HEK293 (cell line): ENCODE measurements around the gene MOSPD3.

Source experiments
- CTCF ChIA-PET: fragments of 350-600 bp; formaldehyde crosslinking; extraction: SDS; loops from one replicate; lab custom pipeline; 2021; ENCODE audit warnings: antibody characterized with exemption; lab: Yijun Ruan, JAX
- POLR2A ChIA-PET: fragments of 300-600 bp; formaldehyde crosslinking; extraction: SDS; loops from one replicate; lab custom pipeline; 2020; ENCODE audit warnings: antibody characterized with exemption, inconsistent platforms; lab: Yijun Ruan, JAX
- H3K27ac ChIP-seq: fragments of 200-500 bp; sonication (Bioruptor generic); 2 replicates; pipeline ENCODE4 v1.5.1; 2014; ENCODE audit warnings: low read depth, low read length, control low read depth, inconsistent platforms; ENCODE audit errors: extremely low read depth
- H3K36me3 ChIP-seq, 2 experiments: fragments of 200-500 bp in 1 of 2; sonication (Bioruptor generic) in 1 of 2; 1 replicate in 1 of 2; 2 replicates in 1 of 2; pipeline ENCODE4 v1.5.1; 2014 to 2017; ENCODE audit warnings: inconsistent platforms in 2 of 2, low read length in 2 of 2; ENCODE audit not compliant: control insufficient read depth in 2 of 2, insufficient read depth in 1 of 2
- H3K4me1 ChIP-seq: fragments of 200-500 bp; sonication (Bioruptor generic); 2 replicates; pipeline ENCODE4 v1.5.1; 2014; ENCODE audit warnings: mild to moderate bottlenecking, low read length, inconsistent platforms; ENCODE audit not compliant: control insufficient read depth, insufficient read depth
- H3K4me3 ChIP-seq: 2 replicates; pipeline ENCODE4 v1.5.1; 2011; ENCODE audit warnings: low read depth, mild to moderate bottlenecking, control low read depth, low read length, moderate library complexity
- H3K9me3 ChIP-seq: fragments of 200-500 bp; sonication (Bioruptor generic); 2 replicates; pipeline ENCODE4 v1.5.1; 2014; ENCODE audit warnings: low read depth, low read length, inconsistent platforms; ENCODE audit not compliant: control insufficient read depth, insufficient read depth
- EGR2 ChIP-seq: fragments of 450-650 bp; formaldehyde crosslinking; IDR thresholded peaks from 2 replicates; pipeline ENCODE4 v1.5.1; 2016; ENCODE audit warnings: low read depth, missing biosample characterization, missing genetic modification characterization
- FEZF1 ChIP-seq: fragments of 450-650 bp; formaldehyde crosslinking; IDR thresholded peaks from 2 replicates; pipeline ENCODE4 v1.5.1; 2016; ENCODE audit warnings: missing biosample characterization, missing genetic modification characterization
- TCF7L2 ChIP-seq: IDR thresholded peaks from 2 replicates; pipeline ENCODE4 v1.6.1; 2011; ENCODE audit warnings: low read depth, mild to moderate bottlenecking, inconsistent platforms, low read length, moderate library complexity, borderline replicate concordance
- ZFP69B ChIP-seq: fragments of 450-650 bp; formaldehyde crosslinking; IDR thresholded peaks from 2 replicates; pipeline ENCODE4 v1.5.1; 2016; ENCODE audit warnings: missing biosample characterization, missing genetic modification characterization
- ZNF248 ChIP-seq: fragments of 450-650 bp; formaldehyde crosslinking; IDR thresholded peaks from 2 replicates; pipeline ENCODE4 v1.5.1; 2017; ENCODE audit warnings: missing biosample characterization, missing genetic modification characterization
- ZNF521 ChIP-seq: fragments of 450-650 bp; formaldehyde crosslinking; IDR thresholded peaks from 2 replicates; pipeline ENCODE4 v1.5.1; 2017; ENCODE audit warnings: missing biosample characterization, mild to moderate bottlenecking, missing genetic modification characterization
- ZNF624 ChIP-seq: fragments of 450-650 bp; formaldehyde crosslinking; IDR thresholded peaks from 2 replicates; pipeline ENCODE4 v1.5.1; 2017; ENCODE audit warnings: missing biosample characterization, missing genetic modification characterization
- ZNF645 ChIP-seq: fragments of 450-650 bp; formaldehyde crosslinking; IDR thresholded peaks from 2 replicates; pipeline ENCODE4; 2016; ENCODE audit warnings: missing biosample characterization, missing genetic modification characterization
- ZNF660 ChIP-seq: fragments of 450-650 bp; IDR thresholded peaks from 2 replicates; pipeline ENCODE4 v1.5.1; 2018; ENCODE audit warnings: missing biosample characterization, mild to moderate bottlenecking, missing genetic modification characterization
- ZNF670 ChIP-seq: fragments of 450-650 bp; formaldehyde crosslinking; IDR thresholded peaks from 2 replicates; pipeline ENCODE4 v1.5.1; 2016; ENCODE audit warnings: missing biosample characterization, missing genetic modification characterization, low read depth
- ZNF785 ChIP-seq: fragments of 450-650 bp; formaldehyde crosslinking; IDR thresholded peaks from 2 replicates; pipeline ENCODE4 v1.5.1; 2016; ENCODE audit warnings: missing biosample characterization, missing genetic modification characterization
- TF ChIP-seq, protein P1 (sequence below): fragments of 450-650 bp; formaldehyde crosslinking; IDR thresholded peaks from 2 replicates; pipeline ENCODE4 v1.5.1; 2016; ENCODE audit warnings: missing biosample characterization, missing genetic modification characterization
- TF ChIP-seq, protein P2 (sequence below): fragments of 450-650 bp; formaldehyde crosslinking; IDR thresholded peaks from 2 replicates; pipeline ENCODE4 v1.5.1; 2016; ENCODE audit warnings: missing biosample characterization, missing genetic modification characterization, borderline replicate concordance

Gene MOSPD3

GRCh38 chr7:100590077-100590737 lies 22.1 kb upstream of the MOSPD3 start:
- Histone ChIP-seq H3K4me1 (peaks cover under 1% of the 10 kb centered on the region; the same call in 1 of the 2 replicates), H3K4me3 (no peak overlapping the region), H3K9me3 (no peaks in the 10 kb centered on the region), H3K36me3 (no peaks in the 10 kb centered on the region), H3K27ac (no peak overlapping the region)
- TF ChIP-seq, protein P1, sequence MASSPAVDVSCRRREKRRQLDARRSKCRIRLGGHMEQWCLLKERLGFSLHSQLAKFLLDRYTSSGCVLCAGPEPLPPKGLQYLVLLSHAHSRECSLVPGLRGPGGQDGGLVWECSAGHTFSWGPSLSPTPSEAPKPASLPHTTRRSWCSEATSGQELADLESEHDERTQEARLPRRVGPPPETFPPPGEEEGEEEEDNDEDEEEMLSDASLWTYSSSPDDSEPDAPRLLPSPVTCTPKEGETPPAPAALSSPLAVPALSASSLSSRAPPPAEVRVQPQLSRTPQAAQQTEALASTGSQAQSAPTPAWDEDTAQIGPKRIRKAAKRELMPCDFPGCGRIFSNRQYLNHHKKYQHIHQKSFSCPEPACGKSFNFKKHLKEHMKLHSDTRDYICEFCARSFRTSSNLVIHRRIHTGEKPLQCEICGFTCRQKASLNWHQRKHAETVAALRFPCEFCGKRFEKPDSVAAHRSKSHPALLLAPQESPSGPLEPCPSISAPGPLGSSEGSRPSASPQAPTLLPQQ (tag by site-specific recombination): no peak
- TF ChIP-seq TCF7L2 (no peak), ZNF521 (tag by site-specific recombination) (no peak), EGR2 (tag by site-specific recombination) (no peak), ZNF660 (tag by site-specific recombination) (no peak), ZNF248 (no peak), FEZF1 (tag by site-specific recombination) (no peak), ZNF645 (no peak), ZNF785 (tag by site-specific recombination) (no peak), ZNF670 (tag by site-specific recombination) (no peak)
- TF ChIP-seq, protein P2, sequence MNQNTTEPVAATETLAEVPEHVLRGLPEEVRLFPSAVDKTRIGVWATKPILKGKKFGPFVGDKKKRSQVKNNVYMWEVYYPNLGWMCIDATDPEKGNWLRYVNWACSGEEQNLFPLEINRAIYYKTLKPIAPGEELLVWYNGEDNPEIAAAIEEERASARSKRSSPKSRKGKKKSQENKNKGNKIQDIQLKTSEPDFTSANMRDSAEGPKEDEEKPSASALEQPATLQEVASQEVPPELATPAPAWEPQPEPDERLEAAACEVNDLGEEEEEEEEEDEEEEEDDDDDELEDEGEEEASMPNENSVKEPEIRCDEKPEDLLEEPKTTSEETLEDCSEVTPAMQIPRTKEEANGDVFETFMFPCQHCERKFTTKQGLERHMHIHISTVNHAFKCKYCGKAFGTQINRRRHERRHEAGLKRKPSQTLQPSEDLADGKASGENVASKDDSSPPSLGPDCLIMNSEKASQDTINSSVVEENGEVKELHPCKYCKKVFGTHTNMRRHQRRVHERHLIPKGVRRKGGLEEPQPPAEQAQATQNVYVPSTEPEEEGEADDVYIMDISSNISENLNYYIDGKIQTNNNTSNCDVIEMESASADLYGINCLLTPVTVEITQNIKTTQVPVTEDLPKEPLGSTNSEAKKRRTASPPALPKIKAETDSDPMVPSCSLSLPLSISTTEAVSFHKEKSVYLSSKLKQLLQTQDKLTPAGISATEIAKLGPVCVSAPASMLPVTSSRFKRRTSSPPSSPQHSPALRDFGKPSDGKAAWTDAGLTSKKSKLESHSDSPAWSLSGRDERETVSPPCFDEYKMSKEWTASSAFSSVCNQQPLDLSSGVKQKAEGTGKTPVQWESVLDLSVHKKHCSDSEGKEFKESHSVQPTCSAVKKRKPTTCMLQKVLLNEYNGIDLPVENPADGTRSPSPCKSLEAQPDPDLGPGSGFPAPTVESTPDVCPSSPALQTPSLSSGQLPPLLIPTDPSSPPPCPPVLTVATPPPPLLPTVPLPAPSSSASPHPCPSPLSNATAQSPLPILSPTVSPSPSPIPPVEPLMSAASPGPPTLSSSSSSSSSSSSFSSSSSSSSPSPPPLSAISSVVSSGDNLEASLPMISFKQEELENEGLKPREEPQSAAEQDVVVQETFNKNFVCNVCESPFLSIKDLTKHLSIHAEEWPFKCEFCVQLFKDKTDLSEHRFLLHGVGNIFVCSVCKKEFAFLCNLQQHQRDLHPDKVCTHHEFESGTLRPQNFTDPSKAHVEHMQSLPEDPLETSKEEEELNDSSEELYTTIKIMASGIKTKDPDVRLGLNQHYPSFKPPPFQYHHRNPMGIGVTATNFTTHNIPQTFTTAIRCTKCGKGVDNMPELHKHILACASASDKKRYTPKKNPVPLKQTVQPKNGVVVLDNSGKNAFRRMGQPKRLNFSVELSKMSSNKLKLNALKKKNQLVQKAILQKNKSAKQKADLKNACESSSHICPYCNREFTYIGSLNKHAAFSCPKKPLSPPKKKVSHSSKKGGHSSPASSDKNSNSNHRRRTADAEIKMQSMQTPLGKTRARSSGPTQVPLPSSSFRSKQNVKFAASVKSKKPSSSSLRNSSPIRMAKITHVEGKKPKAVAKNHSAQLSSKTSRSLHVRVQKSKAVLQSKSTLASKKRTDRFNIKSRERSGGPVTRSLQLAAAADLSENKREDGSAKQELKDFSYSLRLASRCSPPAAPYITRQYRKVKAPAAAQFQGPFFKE: no peak
- ChIA-PET POLR2A (no interaction called here), CTCF (interaction anchor here (1.7 kb wide), 1 partner anchor 103 kb away, joined by 4 read pairs; no protein-coding TSS in a partner anchor)

DNA sequence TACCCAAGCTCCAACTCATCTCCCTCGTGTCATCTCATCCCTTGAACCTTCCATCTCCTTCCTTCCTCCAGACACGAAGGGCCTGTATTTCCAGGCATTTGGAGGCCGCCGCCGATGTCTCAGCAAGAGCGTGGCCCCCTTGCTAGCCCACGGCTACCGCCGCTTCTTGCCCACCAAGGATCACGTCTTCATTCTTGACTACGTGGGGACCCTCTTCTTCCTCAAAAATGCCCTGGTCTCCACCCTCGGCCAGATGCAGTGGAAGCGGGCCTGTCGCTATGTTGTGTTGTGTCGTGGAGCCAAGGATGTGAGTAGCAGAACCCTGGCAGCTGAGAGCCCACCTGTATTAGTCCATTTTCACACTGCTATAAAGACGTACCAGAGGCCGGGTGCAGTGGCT lies 20.7 kb upstream of the MOSPD3 start:
- ChIA-PET POLR2A (no interaction called here), CTCF (interaction anchor here (0.9 to 1.4 kb wide), 2 partner anchors 12 to 32 kb away, joined by 3 to 5 read pairs; no protein-coding TSS in a partner anchor)
- H3K4me1 ChIP-seq: no peaks in the 10 kb centered on the region
- no peak overlapping the region for H3K27ac ChIP-seq
- no peaks in the 10 kb centered on the region; a peak in 1 of 3 replicates for H3K36me3 ChIP-seq
- no peaks in the 10 kb centered on the region for H3K9me3 ChIP-seq
- no peak for TF ChIP-seq ZNF624 (tag by site-specific recombination)
- no peak for TF ChIP-seq ZFP69B (tag by site-specific recombination)
- H3K4me3 ChIP-seq: no peak overlapping the region
